PC-9 (cell line): ENCODE results near the gene VRK1.

Experiments used
- CTCF ChIP-seq: fragments of 200-600 bp; sonication (generic); conservative IDR thresholded peaks from 2 replicates; pipeline ENCODE4 v1.6.1; 2017; ENCODE audit warnings: mixed run types, antibody characterized with exemption, mild to moderate bottlenecking, moderate library complexity
- EZH2 ChIP-seq: fragments of 200-600 bp; sonication (generic); IDR thresholded peaks from 2 replicates; pipeline ENCODE4 v1.8.0; 2017; ENCODE audit warnings: antibody characterized with exemption, low read depth

GRCh38 chr14:96893966-96894622, 96.9 kb downstream of the VRK1 start:
- TF ChIP-seq CTCF (no peak), EZH2 (no peak)
